HL-60/S4 treated with phorbol 12-myristate 13-acetate at 8.2 ng/mL for 4 days and 3 days (cell line): ENCODE measurements around the gene SLC28A1.
"Not testable (repeated sequence)": the region's sequence is repeated elsewhere in the genome, so short reads cannot be mapped to it uniquely, and the experiment has no call there.

Source experiments
- in situ Hi-C: fragments of 300-500 bp; cut with MboI; formaldehyde crosslinking; loops from 2 replicates; pipeline ENCODE4 v1.15.0; 2022; ENCODE audit warnings: low sequenced_read_pairs

The SLC28A1 gene

GRCh38 chr15:84909029-84909428 lies 24.6 kb downstream of the SLC28A1 start:
- in situ Hi-C loops, result no loop called here

GRCh38 chr15:84909782-84910181 lies 25.3 kb downstream of the SLC28A1 start:
- in situ Hi-C loops, result no loop called here

GRCh38 chr15:84910928-84911623 lies 26.6 kb downstream of the SLC28A1 start:
- in situ Hi-C loops, result no loop called here

GRCh38 chr15:84911879-84912660 lies 27.6 kb downstream of the SLC28A1 start:
- in situ Hi-C loops, result no loop called here

- in situ Hi-C loops, result no loop called here
Observed at GRCh38 chr15:84913360-84913723, 28.9 kb downstream of the SLC28A1 start.

- in situ Hi-C loops, result no loop called here
Observed at GRCh38 chr15:84914351-84914750, 29.9 kb downstream of the SLC28A1 start.

GRCh38 chr15:84914909-84915605 lies 30.6 kb downstream of the SLC28A1 start:
- in situ Hi-C loops, result no loop called here

- in situ Hi-C loops, result no loop called here
Observed at GRCh38 chr15:84915606-84915958, 31.1 kb downstream of the SLC28A1 start.

- in situ Hi-C loops, result no loop called here
Observed at GRCh38 chr15:84917452-84917851, 33.0 kb downstream of the SLC28A1 start.

- in situ Hi-C loops, result no loop called here
Observed at GRCh38 chr15:84919106-84919667, 34.7 kb downstream of the SLC28A1 start.

- in situ Hi-C loops, result no loop called here
Observed at GRCh38 chr15:84921121-84921520, 36.7 kb downstream of the SLC28A1 start.

GRCh38 chr15:84922530-84922929 lies 38.1 kb downstream of the SLC28A1 start:
- in situ Hi-C loops, result no loop called here

GRCh38 chr15:84924077-84924731 lies 39.7 kb downstream of the SLC28A1 start:
- in situ Hi-C loops, result no loop called here

GRCh38 chr15:84924821-84925569 lies 40.5 kb downstream of the SLC28A1 start:
- in situ Hi-C loops, result not testable (repeated sequence)

- in situ Hi-C loops, result no loop called here
Observed at GRCh38 chr15:84925906-84926305, 41.4 kb downstream of the SLC28A1 start.

- in situ Hi-C loops, result no loop called here
Observed at GRCh38 chr15:84926491-84927230, 42.2 kb downstream of the SLC28A1 start.

GRCh38 chr15:84928843-84929168 lies 44.3 kb downstream of the SLC28A1 start:
- in situ Hi-C loops, result no loop called here

GRCh38 chr15:84929795-84930603 lies 45.5 kb downstream of the SLC28A1 start:
- in situ Hi-C loops, result no loop called here
